GM04503 (cell line): ENCODE results near the gene FHAD1.

Experiments
- DNase-seq: peaks from one replicate; pipeline ENCODE4 v3.0.0-alpha.2; 2012; ENCODE audit warnings: low read depth

The FHAD1 gene

DNA sequence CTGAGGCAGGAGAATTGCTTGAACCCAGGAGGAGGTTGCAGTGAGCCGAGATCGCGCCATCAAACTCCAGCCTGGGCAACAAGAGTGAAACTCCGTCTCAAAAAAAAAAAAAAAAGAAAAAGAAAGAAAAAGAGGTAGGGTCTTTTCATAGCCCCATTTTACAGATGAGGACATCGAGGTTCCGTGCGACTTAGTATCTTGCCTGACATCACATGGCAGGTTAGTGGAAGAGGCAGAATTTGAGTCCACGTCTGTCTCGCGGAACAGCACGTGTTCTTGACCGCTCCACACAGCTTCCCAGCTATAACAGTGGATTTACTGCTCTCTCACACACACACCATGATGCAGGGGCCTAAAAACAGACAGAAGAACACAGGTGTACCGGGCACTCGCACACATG is 192.3 kb downstream of the FHAD1 start:
- no peak for DNase-seq

DNA sequence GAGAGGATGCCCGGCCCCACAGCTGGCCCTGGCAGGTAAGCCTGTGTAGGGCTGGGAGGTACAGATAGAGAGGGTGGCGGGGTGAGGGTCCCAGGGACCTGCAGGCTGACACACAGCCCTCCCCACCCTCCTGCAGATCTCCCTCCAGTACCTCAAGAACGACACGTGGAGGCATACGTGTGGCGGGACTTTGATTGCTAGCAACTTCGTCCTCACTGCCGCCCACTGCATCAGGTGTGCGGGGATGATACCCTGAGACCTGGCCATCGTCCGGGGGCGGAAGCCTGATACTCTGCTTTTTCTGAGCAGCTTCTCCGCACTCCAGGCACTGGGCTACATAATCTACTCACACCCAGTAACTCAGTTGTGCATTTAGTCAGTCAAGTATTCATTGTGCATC is 193.3 kb downstream of the FHAD1 start:
- no peak for DNase-seq

DNA sequence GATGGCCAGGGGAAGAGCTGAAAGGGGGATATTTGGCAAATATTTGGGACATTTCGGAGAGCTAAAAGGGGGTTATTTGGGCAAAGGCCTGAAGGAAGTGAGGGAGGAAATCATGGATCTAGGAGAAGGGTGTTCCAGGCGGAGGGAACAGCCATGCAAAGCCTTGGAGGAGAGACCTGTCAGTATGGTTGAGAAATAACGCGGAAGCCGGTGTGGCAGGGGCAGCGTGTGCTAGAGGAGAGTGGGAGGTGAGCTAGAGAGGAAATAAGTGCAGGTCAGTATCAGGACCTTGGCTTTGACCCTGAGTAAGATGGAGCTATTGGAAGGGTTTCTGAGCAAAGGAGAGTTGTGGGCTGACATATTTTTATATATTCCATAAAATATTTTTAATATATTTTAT is 194.2 kb downstream of the FHAD1 start:
- DNase-seq, result no peak

DNA sequence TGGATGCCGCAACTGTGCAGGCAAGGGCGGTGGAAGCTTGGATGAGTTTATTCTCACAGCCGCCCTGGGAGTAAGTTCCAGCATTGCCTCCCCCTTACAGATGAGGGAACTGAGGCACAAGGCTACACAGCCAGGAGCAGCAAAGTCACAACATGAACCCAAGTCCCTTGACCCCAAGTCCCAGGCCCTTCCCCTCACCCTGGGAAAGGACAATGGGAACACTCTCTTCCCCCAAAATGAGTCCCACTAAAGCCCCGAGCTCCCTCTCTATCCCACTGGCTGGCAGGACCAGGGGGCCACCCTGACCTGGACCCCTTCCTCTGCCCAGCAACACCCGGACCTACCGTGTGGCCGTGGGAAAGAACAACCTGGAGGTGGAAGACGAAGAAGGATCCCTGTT is 195.1 kb downstream of the FHAD1 start:
- no peak for DNase-seq

DNA sequence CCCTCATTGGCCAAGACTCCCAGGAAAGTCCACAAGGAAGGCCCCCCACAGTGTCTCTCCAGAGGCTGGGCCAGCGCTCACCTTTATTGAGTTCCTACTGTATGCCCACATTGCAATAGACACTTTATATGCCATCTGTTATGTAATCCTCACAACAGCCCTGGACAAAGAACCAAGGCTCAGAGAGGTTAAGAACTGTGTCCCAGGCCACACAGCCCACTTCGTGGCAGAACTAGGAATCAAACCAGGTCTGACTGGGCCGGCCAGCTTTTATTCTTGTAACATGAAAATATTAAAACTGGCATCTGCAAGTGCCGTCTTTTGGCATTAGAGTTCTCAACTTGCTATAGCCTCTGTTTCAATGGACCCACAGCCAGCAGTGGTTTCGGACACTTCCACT is 195.7 kb downstream of the FHAD1 start:
- no peak for DNase-seq

DNA sequence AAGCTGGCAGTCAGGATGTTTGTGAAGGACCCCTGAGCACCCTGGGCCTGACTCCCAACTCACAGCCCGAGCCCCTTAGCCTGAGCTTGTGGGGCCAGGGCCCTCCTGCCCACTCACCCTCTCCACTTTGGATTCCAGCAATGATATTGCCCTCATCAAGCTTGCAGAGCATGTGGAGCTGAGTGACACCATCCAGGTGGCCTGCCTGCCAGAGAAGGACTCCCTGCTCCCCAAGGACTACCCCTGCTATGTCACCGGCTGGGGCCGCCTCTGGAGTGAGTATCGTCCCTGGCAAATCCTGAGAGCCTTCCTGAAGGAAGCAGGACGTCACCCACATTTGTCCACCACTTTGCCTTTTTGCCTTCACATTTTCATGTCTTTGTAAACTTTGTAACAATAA is 196.3 kb downstream of the FHAD1 start:
- no peak for DNase-seq

DNA sequence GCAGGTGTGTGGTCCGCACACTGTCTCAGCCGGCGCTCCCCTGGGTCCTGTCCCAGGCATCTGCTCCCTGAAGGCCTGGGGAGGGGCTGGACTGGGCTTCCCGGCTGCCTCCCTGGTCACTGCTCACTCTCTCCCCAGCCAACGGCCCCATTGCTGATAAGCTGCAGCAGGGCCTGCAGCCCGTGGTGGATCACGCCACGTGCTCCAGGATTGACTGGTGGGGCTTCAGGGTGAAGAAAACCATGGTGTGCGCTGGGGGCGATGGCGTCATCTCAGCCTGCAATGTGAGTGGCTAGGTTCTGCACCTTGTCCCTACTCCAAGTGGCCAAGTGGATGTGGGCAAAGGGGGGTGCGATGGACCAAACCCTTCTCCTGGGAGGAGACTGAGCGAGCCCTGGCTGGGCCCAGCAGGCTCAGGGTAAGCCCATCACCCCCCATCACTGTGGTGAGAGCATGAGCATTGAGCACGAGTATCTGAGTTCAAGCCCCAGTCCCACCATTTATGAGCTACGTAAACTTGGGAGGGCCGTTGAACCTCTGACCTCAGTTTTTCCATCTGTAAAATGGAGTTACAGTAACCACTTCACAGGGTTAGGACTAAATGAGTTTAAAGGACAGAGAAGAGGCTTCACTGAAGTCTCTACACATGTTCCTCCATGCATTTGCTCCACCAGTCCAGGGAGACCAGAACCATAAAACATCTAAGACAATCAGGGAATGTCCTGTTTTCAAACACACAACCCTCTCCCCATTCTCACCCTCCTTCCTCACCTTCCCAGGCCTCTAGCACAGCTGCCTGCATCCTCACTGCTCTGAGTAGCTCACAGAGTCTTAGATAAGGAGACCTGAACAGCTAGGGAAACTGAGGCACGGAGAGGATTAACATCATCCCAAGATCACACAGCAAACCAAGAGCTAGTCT is 197.7 kb downstream of the FHAD1 start:
- DNase-seq, result no peak

DNA sequence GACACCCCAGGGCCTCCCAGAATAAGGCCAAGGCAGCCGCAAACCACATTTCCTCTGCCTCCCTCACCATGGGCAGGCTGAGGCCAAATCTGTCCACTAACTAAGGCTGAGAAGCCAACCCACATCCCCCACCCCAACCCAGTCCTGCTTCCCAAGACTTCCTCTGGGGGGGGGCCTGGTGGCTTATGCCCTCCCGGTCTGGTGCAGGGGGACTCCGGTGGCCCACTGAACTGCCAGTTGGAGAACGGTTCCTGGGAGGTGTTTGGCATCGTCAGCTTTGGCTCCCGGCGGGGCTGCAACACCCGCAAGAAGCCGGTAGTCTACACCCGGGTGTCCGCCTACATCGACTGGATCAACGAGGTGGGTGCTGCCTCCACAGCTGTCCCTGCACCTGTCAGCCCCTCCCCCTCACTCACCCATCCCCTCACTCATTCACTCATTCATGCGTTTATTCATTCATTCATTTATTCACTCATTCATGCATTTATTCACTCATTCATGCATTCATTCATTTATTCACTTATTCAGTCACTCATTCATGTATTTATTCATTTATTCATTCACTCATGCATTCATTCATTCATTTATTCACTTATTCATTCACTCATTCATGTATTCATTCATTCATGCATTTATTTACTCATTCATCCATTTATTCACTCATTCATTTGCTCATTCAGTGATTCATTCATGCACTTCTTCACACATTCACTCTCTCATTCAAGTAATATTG is 198.5 kb downstream of the FHAD1 start:
- no peak for DNase-seq

DNA sequence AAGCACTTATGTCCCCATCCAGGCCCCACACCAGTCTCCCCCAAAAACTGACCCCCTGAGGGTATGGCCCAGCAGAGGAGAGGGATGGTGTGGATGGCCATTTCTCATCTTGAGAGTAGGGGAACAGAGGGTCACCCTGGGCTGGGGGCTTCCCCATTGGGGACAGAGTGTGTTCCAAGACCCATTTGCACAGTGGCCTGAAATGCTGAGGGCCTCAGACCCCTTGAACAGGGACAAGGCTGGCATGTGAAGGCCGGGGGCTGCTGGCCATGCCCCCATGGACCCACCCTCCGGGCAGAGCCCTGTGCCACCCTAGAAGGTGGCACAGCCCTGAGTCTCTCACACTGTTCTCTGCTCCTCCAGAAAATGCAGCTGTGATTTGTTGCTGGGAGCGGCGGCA is 199.2 kb downstream of the FHAD1 start:
- DNase-seq, result no peak
